Measurements from ENCODE around the gene LRFN2.

DNA sequence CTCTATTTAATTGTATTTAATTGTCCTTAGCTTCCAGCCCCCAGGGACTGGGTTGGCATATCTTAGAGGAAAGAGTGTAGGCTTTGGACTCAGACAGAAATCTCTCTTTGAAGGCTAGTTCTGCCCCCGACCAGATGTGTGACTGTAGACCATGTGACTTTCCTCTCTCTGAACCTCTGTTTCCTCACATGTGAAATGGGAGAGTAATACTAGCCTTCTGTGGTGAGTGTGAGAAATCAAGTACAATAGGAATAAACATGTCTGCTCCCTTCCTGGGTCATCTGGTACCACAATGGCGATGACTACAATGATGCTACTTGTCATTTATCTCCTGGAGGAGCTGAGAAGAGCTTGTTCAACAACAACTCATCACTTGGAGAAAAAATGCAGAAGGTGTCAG lies 179.9 kb downstream of the LRFN2 start:
- TF ChIP-seq POLR2A (IDR thresholded peaks at IDR 0.05) (no peak), POLR2AphosphoS5 (IDR thresholded peaks at IDR 0.05) (no peak)
- TF ChIP-seq, protein P1, sequence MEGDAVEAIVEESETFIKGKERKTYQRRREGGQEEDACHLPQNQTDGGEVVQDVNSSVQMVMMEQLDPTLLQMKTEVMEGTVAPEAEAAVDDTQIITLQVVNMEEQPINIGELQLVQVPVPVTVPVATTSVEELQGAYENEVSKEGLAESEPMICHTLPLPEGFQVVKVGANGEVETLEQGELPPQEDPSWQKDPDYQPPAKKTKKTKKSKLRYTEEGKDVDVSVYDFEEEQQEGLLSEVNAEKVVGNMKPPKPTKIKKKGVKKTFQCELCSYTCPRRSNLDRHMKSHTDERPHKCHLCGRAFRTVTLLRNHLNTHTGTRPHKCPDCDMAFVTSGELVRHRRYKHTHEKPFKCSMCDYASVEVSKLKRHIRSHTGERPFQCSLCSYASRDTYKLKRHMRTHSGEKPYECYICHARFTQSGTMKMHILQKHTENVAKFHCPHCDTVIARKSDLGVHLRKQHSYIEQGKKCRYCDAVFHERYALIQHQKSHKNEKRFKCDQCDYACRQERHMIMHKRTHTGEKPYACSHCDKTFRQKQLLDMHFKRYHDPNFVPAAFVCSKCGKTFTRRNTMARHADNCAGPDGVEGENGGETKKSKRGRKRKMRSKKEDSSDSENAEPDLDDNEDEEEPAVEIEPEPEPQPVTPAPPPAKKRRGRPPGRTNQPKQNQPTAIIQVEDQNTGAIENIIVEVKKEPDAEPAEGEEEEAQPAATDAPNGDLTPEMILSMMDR (IDR thresholded peaks at IDR 0.05): no peak

All from breast epithelium (tissue), 3 donors.